OCI-LY3 (cell line): Measurements from ENCODE around the gene TERB1.

Experiments used
- EZH2phosphoT487 ChIP-seq: fragments of 200-600 bp; shearing (Covaris generic); IDR thresholded peaks from 2 replicates; pipeline ENCODE4 v1.6.1; 2018; ENCODE audit warnings: antibody characterized with exemption, mixed run types, low read depth
- TF ChIP-seq, protein P1 (sequence below): fragments of 200-600, 300-600 bp; sonication (generic); IDR thresholded peaks from 2 replicates; pipeline ENCODE4 v1.5.1; 2014; ENCODE audit warnings: antibody characterized with exemption, low read length, low read depth

DNA sequence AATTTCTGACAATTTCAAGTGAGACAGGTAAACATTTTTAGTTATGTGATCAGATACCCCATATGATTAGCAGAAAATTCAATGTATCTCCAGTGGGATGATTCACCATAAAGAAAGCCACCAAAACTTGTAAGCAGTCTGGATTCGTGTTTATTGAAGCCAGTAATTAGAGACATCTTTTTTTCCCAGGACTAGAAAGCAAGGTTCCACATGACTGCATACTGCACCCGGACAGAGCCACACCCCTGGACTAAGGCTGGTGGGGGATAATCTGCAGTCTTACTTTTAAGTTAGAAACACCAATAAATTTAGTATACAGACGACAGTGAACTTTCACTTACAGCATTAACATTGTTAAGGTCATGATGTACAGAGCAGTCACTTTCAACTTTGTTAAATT lies 80.6 kb downstream of the TERB1 start:
- TF ChIP-seq, protein P1, sequence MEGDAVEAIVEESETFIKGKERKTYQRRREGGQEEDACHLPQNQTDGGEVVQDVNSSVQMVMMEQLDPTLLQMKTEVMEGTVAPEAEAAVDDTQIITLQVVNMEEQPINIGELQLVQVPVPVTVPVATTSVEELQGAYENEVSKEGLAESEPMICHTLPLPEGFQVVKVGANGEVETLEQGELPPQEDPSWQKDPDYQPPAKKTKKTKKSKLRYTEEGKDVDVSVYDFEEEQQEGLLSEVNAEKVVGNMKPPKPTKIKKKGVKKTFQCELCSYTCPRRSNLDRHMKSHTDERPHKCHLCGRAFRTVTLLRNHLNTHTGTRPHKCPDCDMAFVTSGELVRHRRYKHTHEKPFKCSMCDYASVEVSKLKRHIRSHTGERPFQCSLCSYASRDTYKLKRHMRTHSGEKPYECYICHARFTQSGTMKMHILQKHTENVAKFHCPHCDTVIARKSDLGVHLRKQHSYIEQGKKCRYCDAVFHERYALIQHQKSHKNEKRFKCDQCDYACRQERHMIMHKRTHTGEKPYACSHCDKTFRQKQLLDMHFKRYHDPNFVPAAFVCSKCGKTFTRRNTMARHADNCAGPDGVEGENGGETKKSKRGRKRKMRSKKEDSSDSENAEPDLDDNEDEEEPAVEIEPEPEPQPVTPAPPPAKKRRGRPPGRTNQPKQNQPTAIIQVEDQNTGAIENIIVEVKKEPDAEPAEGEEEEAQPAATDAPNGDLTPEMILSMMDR, result no peak
- no peak for TF ChIP-seq EZH2phosphoT487
